ENCODE measurements around the gene MCF2L.
"Not testable (repeated sequence)": the region's sequence is repeated elsewhere in the genome, so short reads cannot be mapped to it uniquely, and the experiment has no call there.

The MCF2L gene

DNA sequence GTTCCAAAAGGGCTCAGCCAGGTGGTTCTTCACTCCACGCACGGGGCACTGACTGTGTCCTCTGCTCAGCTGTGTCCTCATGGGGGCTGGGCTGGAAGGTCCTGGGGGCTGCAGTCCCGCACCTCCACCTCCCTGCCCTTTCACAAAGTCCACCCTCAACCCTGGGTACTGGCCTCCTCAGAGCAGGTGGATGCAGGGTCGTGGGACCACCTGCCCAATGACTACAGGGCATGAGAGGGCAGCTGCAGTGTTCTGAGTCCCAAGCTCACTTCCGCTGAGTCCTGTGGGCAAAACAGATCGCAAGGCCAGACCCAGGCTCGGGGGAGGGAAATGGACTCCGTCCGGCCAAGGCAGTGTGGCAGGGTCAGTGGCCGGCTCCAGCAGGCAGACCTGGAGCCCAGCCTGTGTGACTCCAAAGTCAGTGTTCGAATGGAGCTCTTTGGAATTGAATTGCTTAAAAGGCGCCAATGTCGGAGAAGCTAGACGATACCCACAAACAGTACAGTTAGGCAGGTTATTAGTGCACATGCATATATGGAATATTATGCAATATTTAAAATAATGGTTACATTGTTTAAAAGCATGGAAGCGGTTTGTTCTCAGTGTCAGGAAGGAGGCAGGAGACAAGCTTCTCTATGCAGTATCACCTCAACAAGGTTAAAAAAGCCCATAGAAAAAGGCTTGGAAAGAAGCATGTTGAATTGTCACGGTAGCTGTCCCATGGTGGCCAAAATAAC lies 54.8 kb downstream of the MCF2L start:
- DNase-seq (ENCODE audit: low read depth in 1 of 2, low spot score in 1 of 2) = no peak
- TF ChIP-seq JUND (IDR thresholded peaks at IDR 0.05; ENCODE audit: low read depth) = no peak
- in situ Hi-C loops (cut with HindIII; ENCODE audit: low pct_unique_long_range_greater_than_20kb, low sequenced_read_pairs) = no loop called here

DNA sequence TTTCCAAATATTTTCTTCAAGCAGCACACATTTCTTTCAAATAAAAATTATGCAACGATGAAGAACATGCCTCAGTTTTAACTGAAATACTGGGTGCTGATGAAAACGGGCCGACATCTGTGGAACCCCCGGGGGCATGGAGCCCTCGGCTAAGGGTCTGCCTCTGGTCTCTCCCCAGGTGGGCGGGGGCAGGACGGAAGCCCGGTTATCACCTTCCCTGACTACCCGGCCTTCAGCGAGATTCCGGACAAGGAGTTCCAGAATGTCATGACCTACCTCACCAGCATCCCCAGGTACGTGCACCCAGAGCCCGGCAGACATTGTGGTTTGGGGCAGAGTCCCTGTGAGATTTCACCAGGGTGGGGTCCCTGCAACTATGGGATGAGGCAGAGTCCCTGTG lies 55.5 kb downstream of the MCF2L start:
- TF ChIP-seq JUND (IDR thresholded peaks at IDR 0.05; ENCODE audit: low read depth) = no peak
- in situ Hi-C loops (cut with HindIII; ENCODE audit: low pct_unique_long_range_greater_than_20kb, low sequenced_read_pairs) = no loop called here
- DNase-seq (ENCODE audit: low read depth in 1 of 2, low spot score in 1 of 2) = no peak

DNA sequence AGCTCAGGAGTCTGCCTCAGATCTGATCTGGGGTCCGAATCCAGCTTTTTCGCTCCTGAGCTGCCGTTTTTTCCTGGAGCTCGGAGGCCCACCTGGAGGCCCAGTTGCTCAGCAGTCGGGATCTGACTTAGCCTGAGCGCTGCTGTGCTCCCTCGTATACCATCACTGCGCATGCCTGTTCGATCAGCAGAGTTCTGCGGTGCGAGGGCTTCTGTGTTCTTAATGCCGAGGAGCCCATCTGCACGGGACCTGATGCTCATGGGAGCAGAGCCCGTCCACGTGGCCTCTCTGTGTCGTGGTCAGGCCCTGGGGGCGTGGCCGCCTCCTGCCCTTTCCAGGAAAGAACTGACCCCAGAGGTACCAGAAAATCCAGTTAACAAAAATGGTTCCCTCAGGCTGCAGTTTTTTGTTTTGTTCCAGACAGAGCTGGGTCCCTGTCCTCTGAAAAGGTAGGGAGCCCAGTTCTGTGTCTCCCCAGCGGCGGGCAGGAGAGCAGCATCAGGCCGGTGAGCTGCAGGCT lies 57.4 kb downstream of the MCF2L start:
- TF ChIP-seq JUND (IDR thresholded peaks at IDR 0.05; ENCODE audit: low read depth) = no peak

DNA sequence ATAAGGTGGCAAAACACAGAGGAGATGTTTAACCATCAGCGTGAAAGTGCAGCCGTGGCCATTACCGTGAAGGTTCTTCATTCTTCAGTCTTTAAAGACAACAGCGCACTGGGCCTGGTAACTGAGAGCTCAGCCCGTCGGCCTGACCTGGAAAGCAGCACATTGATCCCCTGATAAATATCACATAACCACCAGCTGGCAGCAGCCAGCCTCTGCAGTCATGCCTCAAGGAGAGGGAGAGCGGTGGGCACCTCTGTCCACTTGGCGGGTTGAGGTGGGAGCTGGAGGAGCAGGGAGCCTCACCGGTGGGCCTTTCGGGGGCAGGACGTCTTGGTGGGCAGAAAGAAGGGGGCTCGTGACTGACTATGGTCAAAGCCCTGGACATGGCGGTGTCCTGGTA lies 58.1 kb downstream of the MCF2L start:
- no peak for TF ChIP-seq JUND (IDR thresholded peaks at IDR 0.05; ENCODE audit: low read depth)
- in situ Hi-C loops (cut with HindIII; ENCODE audit: low pct_unique_long_range_greater_than_20kb, low sequenced_read_pairs) = no loop called here
- DNase-seq (ENCODE audit: low read depth in 1 of 2, low spot score in 1 of 2) = no peak

More for the DNA sequence above, 57.4 kb downstream of the MCF2L start:
- in situ Hi-C loops (cut with HindIII; ENCODE audit: low pct_unique_long_range_greater_than_20kb, low sequenced_read_pairs) = no loop called here
- DNase-seq (ENCODE audit: low read depth in 1 of 2, low spot score in 1 of 2) = peak in 1 of 2 experiments; percentile 78

DNA sequence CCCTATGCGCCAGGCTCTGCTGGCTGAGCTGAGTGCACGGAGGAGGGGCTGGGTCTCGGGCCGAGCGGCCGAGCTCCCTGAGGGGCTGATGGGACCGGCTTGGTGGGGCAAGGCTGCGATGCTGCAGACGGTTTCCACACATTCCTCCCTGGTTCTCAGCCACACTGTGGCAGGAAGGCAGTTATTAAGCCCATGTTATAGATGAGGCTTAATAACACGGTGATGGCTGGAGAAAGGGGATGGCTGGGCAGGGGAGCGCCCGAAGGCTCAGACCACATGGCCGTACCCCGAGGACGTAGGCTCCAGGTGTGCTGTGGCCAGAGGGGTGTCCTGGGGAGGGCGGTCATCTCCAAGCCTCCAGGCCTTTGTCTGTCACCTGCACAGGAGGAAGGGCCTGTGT lies 58.6 kb downstream of the MCF2L start:
- no peak for DNase-seq (ENCODE audit: low read depth in 1 of 2, low spot score in 1 of 2)
- in situ Hi-C loops (cut with HindIII; ENCODE audit: low pct_unique_long_range_greater_than_20kb, low sequenced_read_pairs) = no loop called here
- no peak for TF ChIP-seq JUND (IDR thresholded peaks at IDR 0.05; ENCODE audit: low read depth)

DNA sequence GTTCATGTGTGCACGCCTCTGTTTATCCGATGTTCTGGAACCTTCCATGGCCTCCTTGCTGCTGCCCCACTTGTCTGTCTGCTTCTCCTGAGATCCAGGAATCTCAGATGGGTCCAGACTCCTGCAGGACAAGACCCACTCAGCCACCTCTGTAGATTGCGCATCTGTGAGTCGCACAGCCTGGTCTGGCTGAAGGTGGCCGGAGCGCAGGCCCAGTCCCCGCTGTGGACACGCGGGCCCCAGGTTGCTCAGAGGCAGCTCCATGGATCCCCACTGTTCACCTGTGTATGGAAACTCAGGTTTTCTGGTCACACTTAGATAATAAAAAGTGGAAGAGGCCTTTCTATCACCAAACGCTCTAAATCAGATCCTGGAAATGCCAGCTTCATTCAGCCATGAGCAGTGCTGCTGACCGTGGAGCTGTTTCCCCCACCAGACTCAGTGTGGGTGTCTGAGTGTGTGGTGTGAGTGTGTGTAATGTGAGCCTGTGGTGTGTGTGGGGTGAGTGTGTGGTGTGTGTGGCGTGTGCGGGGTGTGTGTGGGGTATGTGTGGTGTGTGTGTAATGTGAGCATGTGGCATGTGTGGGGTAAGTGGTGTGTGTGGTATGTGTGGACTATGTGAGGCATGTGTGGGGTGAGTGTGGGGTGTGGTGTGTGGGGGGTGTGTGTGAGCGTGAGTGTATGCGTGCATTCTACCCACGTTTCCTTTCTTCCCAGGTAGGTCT lies 59.5 kb downstream of the MCF2L start:
- in situ Hi-C loops (cut with HindIII; ENCODE audit: low pct_unique_long_range_greater_than_20kb, low sequenced_read_pairs) = no loop called here
- no peak for TF ChIP-seq JUND (IDR thresholded peaks at IDR 0.05; ENCODE audit: low read depth)
- no peak for DNase-seq (ENCODE audit: low read depth in 1 of 2, low spot score in 1 of 2)

DNA sequence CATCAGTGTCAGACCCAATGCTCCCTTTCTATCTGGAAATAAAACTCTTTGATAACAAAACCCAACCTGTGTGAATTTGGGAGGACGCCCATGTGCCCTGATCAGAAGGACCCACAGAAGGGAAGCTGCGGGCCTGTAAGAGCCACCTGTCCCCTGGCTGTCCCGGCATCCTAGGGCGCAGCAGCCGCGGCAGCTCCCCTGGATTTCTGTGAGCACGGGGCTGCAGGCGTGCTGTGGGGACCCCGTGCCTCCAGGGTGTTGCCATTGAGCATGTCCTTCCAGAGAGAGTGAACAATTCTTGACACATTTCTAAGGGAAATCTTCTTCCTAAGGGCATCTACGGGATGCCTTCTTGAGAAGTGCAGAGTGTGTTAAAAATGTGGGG lies 60.0 kb downstream of the MCF2L start:
- in situ Hi-C loops (cut with HindIII; ENCODE audit: low pct_unique_long_range_greater_than_20kb, low sequenced_read_pairs) = no loop called here

DNA sequence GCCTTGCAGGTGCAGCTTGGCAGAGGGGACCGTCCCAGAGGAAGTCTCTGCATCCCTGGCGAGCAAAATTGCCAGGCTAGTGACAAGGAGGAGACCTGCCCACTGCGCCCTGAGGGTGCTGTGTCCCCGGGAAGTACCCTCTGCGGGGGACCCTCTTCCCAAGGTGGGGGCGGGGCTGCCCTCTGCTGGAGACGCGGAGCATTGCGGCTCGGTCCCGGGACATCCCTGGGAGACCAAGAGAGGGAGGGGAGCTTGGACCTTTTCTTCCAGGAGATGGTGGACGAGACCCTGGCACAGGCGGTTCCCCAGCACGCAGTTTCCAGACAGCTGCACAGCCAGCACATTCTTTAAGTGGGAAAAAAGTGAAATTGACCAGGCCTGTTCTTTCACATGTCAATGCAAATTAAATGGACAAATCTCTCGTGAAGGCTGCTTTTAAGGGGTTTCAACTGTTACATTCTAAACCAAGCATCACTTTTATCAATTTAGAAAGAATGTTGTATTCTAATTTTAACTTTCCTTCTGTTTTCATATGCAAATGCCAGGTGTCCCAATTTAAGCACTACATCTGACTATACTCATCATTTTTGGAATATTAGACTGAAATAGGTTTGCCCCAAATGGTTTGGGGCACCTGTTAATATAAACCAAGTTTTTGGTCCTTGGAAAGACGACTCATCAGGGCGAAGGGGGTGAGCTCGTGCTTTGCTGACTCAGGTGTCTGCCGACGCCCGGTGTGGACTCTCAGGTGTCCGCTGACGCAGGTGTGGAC lies 60.7 kb downstream of the MCF2L start:
- no peak for TF ChIP-seq JUND (IDR thresholded peaks at IDR 0.05; ENCODE audit: low read depth)
- in situ Hi-C loops (cut with HindIII; ENCODE audit: low pct_unique_long_range_greater_than_20kb, low sequenced_read_pairs) = no loop called here
- peak in 1 of 2 experiments; percentile 25 for DNase-seq (ENCODE audit: low read depth in 1 of 2, low spot score in 1 of 2)

More for the DNA sequence above, 60.0 kb downstream of the MCF2L start:
- TF ChIP-seq JUND (IDR thresholded peaks at IDR 0.05; ENCODE audit: low read depth) = no peak
- DNase-seq (ENCODE audit: low read depth in 1 of 2, low spot score in 1 of 2) = no peak

DNA sequence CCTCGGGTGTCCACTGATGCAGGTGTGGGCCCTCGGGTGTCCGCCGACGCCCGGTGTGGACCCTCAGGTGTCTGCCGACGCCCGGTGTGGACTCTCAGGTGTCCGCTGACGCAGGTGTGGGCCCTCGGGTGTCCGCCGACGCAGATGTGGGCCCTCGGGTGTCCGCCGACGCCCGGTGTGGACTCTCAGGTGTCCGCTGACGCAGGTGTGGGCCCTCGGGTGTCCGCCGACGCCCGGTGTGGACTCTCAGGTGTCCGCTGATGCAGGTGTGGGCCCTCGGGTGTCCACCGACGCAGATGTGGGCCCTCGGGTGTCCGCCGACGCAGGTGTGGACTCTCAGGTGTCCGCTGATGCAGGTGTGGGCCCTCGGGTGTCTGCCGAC lies 61.2 kb downstream of the MCF2L start:
- not testable (repeated sequence) for DNase-seq (ENCODE audit: low read depth in 1 of 2, low spot score in 1 of 2)

DNA sequence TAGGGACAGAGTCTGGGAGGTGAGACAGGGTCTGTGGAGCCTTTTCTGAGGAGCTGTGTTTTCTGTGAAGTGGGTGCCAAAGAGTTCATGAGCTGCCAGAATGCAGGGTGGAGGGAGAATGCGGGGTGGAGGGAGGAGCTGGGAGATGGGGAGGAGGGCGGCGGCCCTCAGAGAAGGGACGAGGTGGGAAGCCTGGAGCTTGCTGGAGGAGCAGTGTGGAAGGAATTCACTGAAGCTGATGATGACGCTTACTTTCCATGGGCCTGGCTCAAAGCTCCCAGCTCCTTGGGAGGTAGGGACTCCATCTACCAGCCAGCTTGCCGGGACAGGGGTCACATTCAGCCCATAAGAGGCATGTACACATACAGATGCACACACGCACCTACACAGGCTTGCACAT lies 62.5 kb downstream of the MCF2L start:
- no peak for TF ChIP-seq JUND (IDR thresholded peaks at IDR 0.05; ENCODE audit: low read depth)
- DNase-seq (ENCODE audit: low read depth in 1 of 2, low spot score in 1 of 2) = no peak
- in situ Hi-C loops (cut with HindIII; ENCODE audit: low pct_unique_long_range_greater_than_20kb, low sequenced_read_pairs) = no loop called here

More for the DNA sequence above, 61.2 kb downstream of the MCF2L start:
- in situ Hi-C loops (cut with HindIII; ENCODE audit: low pct_unique_long_range_greater_than_20kb, low sequenced_read_pairs) = not testable (repeated sequence)

DNA sequence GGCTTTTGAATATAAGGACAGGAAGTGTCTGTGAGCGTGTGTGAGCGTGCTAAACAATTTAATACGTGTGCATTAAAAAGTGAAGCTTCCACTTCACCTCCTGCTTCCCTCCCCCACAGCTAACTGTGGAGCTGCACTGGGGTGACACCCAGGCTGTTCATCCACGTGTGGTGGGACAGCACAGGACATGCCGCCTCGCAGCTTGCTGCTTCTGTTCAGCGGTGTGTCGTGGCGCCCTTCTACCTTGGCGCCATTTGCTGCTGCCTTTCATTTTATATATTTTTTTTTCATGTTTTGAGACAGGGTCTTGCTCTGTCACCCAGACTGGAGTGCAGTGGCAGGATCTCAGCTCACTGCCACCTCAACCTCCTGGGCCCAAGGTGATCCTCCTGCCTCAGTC lies 63.3 kb downstream of the MCF2L start:
- no peak for DNase-seq (ENCODE audit: low read depth in 1 of 2, low spot score in 1 of 2)
- no peak for TF ChIP-seq JUND (IDR thresholded peaks at IDR 0.05; ENCODE audit: low read depth)
- in situ Hi-C loops (cut with HindIII; ENCODE audit: low pct_unique_long_range_greater_than_20kb, low sequenced_read_pairs) = no loop called here

DNA sequence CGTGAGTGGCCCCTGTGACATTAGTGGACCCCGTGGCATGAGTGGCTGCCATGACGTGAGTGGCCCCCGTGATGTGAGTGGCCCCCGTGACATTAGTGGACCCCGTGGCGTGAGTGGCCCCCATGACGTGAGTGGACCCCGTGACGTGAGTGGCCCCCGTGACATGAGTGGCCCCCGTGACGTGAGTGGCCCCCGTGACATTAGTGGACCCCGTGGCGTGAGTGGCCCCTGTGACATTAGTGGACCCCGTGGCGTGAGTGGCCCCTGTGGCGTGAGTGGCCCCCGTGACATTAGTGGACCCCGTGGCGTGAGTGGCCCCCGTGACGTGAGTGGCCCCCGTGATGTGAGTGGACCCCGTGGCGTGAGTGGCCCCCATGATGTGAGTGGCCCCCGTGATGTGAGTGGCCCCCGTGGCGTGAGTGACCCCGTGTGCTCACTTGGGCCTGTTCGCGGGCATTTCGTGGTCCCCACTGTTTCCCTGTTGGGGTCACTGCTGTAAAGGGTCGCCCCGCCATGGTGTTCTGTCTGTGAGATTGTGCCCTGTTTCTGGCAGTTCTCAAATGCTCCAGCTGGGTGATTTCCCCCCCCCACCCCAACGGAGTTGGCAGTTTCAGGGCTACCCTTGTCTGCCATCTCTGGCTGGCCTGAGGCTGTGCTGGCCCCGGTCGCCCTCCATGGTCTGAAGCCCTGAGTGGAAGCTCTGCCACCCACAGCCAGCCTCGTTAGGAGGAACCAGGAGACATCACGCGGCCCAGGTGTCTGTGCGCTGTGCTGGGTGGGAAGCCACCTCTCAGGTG lies 64.2 kb downstream of the MCF2L start:
- in situ Hi-C loops (cut with HindIII; ENCODE audit: low pct_unique_long_range_greater_than_20kb, low sequenced_read_pairs) = no loop called here
- no peak for TF ChIP-seq JUND (IDR thresholded peaks at IDR 0.05; ENCODE audit: low read depth)
- no peak for DNase-seq (ENCODE audit: low read depth in 1 of 2, low spot score in 1 of 2)

Data from T47D (cell line).